Osteocyte (in vitro differentiated cells): ENCODE measurements around the gene TSPAN10. TPM values are rescaled to one million over a fixed set of nuclear protein-coding genes. Genes with fewer than 3 reads are reported as not detected.

Experiments
- DNase-seq: peaks from one replicate; pipeline ENCODE4 v3.0.0; 2021; ENCODE audit warnings: mixed read lengths; ENCODE audit not compliant: unreplicated experiment; ENCODE audit errors: extremely low spot score
- H3K27ac Mint-ChIP-seq: one replicate; pipeline ENCODE4 v1.8.0; 2021; ENCODE audit warnings: mild to moderate bottlenecking, mixed read lengths; ENCODE audit not compliant: unreplicated experiment
- H3K27me3 Mint-ChIP-seq: one replicate; pipeline ENCODE4 v1.8.0; 2021; ENCODE audit warnings: mixed read lengths; ENCODE audit not compliant: unreplicated experiment
- H3K36me3 Mint-ChIP-seq: one replicate; pipeline ENCODE4 v1.8.0; 2021; ENCODE audit warnings: mixed read lengths; ENCODE audit not compliant: unreplicated experiment
- H3K4me1 Mint-ChIP-seq: one replicate; pipeline ENCODE4 v1.8.0; 2021; ENCODE audit warnings: mixed read lengths; ENCODE audit not compliant: unreplicated experiment
- H3K4me3 Mint-ChIP-seq: one replicate; pipeline ENCODE4 v1.8.0; 2021; ENCODE audit warnings: mild to moderate bottlenecking, moderate library complexity, mixed read lengths; ENCODE audit not compliant: unreplicated experiment
- H3K9me3 Mint-ChIP-seq: one replicate; pipeline ENCODE4 v1.8.0; 2021; ENCODE audit warnings: mixed read lengths; ENCODE audit not compliant: unreplicated experiment
- CTCF ChIP-seq: fragments of 200-600 bp; sonication (generic); IDR thresholded peaks from 2 replicates; pipeline ENCODE4 v1.5.0; 2021; ENCODE audit warnings: antibody characterized with exemption, mild to moderate bottlenecking, moderate library complexity
- total RNA-seq: library from RNA; stranded (reverse); gene quantifications from 2 replicates; pipeline ENCODE4 v1.2.1, GENCODE V29; 2021

Gene TSPAN10
- total RNA-seq, 1 donor from 2014 or later, result 1.6 TPM

- Mint-ChIP-seq H3K36me3 (peaks cover 24% of the 10 kb centered on the region), H3K9me3 (no peaks in the 10 kb centered on the region), H3K4me1 (peaks cover 19% of the 10 kb centered on the region), H3K27me3 (no peaks in the 10 kb centered on the region), H3K4me3 (no peak overlapping the region), H3K27ac (no peak overlapping the region)
- DNase-seq, result no peak
- TF ChIP-seq CTCF, result no peak
Measured at GRCh38 chr17:81631482-81631881, 5.5 kb upstream of the TSPAN10 start.

- peaks cover 23% of the 10 kb centered on the region for H3K4me1 Mint-ChIP-seq
- H3K4me3 Mint-ChIP-seq, result peak overlapping the region; percentile 95
Measured at GRCh38 chr17:81635431-81635830, 1.6 kb upstream of the TSPAN10 start.

GRCh38 chr17:81635973-81636504, 957 bp upstream of the TSPAN10 start:
- no peak for DNase-seq
- Mint-ChIP-seq H3K4me3 (peak overlapping the region; percentile 95), H3K4me1 (peaks cover 23% of the 10 kb centered on the region), H3K27ac (peak overlapping the region; percentile 94), H3K36me3 (peaks cover 4% of the 10 kb centered on the region), H3K27me3 (no peaks in the 10 kb centered on the region), H3K9me3 (no peaks in the 10 kb centered on the region)
- TF ChIP-seq CTCF, result no peak

More at GRCh38 chr17:81635431-81635830, 1.6 kb upstream of the TSPAN10 start:
- Mint-ChIP-seq H3K27me3 (no peaks in the 10 kb centered on the region), H3K36me3 (peaks cover 4% of the 10 kb centered on the region), H3K27ac (peak overlapping the region; percentile 94), H3K9me3 (no peaks in the 10 kb centered on the region)
- no peak for TF ChIP-seq CTCF
- no peak for DNase-seq

GRCh38 chr17:81638683-81639082, 1.7 kb downstream of the TSPAN10 start:
- H3K4me1 Mint-ChIP-seq, result peaks cover 24% of the 10 kb centered on the region
- TF ChIP-seq CTCF, result no peak
- H3K27ac Mint-ChIP-seq, result no peak overlapping the region
- H3K4me3 Mint-ChIP-seq, result peak overlapping the region; percentile 24
- no peaks in the 10 kb centered on the region for H3K36me3 Mint-ChIP-seq
- DNase-seq, result no peak
- no peaks in the 10 kb centered on the region for H3K27me3 Mint-ChIP-seq
- H3K9me3 Mint-ChIP-seq, result no peaks in the 10 kb centered on the region

- H3K27ac Mint-ChIP-seq, result no peak overlapping the region
- no peaks in the 10 kb centered on the region for H3K36me3 Mint-ChIP-seq
- TF ChIP-seq CTCF, result no peak
- no peaks in the 10 kb centered on the region for H3K9me3 Mint-ChIP-seq
- H3K4me1 Mint-ChIP-seq, result peaks cover 20% of the 10 kb centered on the region
- no peak overlapping the region for H3K4me3 Mint-ChIP-seq
- no peaks in the 10 kb centered on the region for H3K27me3 Mint-ChIP-seq
- DNase-seq, result no peak
Measured at GRCh38 chr17:81640011-81640410, 3.0 kb downstream of the TSPAN10 start.
